HFF-Myc (cell line): ENCODE results near the gene OR14A16.

ENCODE experiments used
- DNase-seq: peaks from one replicate; pipeline ENCODE4 v3.0.0-alpha.2; 2011; ENCODE audit warnings: low read depth; ENCODE audit errors: extremely low read depth
- H3K4me3 ChIP-seq: replicated peaks from 2 replicates; pipeline ENCODE4 v1.5.1; 2011; ENCODE audit warnings: low read depth, mild to moderate bottlenecking, control low read depth, low read length
- CTCF ChIP-seq: IDR thresholded peaks from 2 replicates; pipeline ENCODE4 v1.5.1; 2012; ENCODE audit warnings: mild to moderate bottlenecking, low read depth, low read length, control low read depth; ENCODE audit errors: missing control alignments

The OR14A16 gene

DNA sequence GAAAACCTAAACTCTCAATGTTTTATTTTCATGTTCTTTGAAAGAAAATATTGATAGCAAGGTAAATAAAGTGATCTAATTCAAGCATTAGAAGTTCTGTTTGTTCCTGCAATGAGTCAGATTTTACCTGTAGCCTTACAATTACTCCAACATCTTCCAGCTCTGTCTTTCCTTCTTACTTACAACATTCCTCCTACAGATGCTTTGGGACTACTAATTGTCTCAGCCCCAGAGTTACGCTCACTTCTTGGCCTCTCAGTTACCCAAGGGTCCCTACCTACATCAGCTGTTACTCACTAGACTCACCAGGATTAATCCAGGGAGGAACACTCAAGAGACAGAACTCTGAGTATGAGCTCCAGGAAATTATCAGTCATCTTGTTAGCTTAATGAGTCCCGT is 26.4 kb downstream of the OR14A16 start:
- no peak for DNase-seq
- TF ChIP-seq CTCF, result no peak
- H3K4me3 ChIP-seq, result no peak overlapping the region

DNA sequence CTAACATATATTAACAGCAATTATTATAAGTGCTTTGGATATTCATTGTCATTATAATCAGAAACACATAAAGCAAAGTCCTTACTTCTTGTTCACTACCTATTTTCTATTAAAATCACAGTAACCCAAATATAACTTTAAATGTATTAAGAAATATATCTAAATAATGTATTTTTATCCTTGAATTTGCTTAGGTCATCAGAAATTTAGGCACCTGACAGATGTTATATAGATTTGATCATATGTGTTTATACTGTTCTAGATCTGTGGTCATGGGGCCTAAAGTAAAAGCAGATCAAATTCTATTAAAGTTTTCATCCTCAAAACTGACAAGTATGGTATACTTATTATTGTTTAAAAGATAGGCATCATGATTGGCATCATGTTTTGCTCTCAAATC is 54.3 kb downstream of the OR14A16 start:
- DNase-seq, result no peak
- no peak for TF ChIP-seq CTCF
- no peak overlapping the region for H3K4me3 ChIP-seq
